ENCODE data around the gene SCYGR3. TPM values are rescaled to one million over a fixed set of nuclear protein-coding genes. Genes with fewer than 3 reads are reported as not detected.

SCYGR3 gene
- total RNA-seq, 4 donors from 2014 or later = not detected

GRCh38 chr2:227578642-227579041 lies 36.0 kb downstream of the SCYGR3 start:
- Histone ChIP-seq H3K27me3 (peaks cover 0 to 7% (median 0%) of the 10 kb centered on the region in 4 donors), H3K9me3 (peaks cover 0 to 19% (median 13%) of the 10 kb centered on the region in 4 donors), H3K27ac (replicated peaks in 1 of 4) (no peak overlapping the region), H3K36me3 (no peaks in the 10 kb centered on the region), H3K4me1 (no peaks in the 10 kb centered on the region), H3K4me3 (no peak overlapping the region)
- TF ChIP-seq POLR2AphosphoS5 (IDR thresholded peaks at IDR 0.05) = no peak
- TF ChIP-seq EP300 (IDR thresholded peaks at IDR 0.05) = no peak
- TF ChIP-seq CTCF (IDR thresholded peaks at IDR 0.05) = no peak
- no peak for TF ChIP-seq POLR2A (IDR thresholded peaks at IDR 0.05; ENCODE audit: low read depth)
- intact Hi-C loops (cut with DNase I) = no loop called here
- DNase-seq (ENCODE audit: extremely low spot score) = no peak
- 83% methylated on average over 2 of the region's 2 CpGs for WGBS

GRCh38 chr2:227577555-227577954 lies 37.1 kb downstream of the SCYGR3 start:
- Histone ChIP-seq H3K4me1 (no peaks in the 10 kb centered on the region), H3K27ac (replicated peaks in 1 of 4) (no peak overlapping the region), H3K4me3 (no peak overlapping the region), H3K36me3 (no peaks in the 10 kb centered on the region), H3K27me3 (peaks cover 0 to 2% (median 0%) of the 10 kb centered on the region in 4 donors), H3K9me3 (peaks cover 0 to 9% (median 4%) of the 10 kb centered on the region in 4 donors)
- no peak for TF ChIP-seq EP300 (IDR thresholded peaks at IDR 0.05)
- no peak for TF ChIP-seq POLR2AphosphoS5 (IDR thresholded peaks at IDR 0.05)
- no peak for TF ChIP-seq POLR2A (IDR thresholded peaks at IDR 0.05; ENCODE audit: low read depth)
- TF ChIP-seq CTCF (IDR thresholded peaks at IDR 0.05) = no peak
- intact Hi-C loops (cut with DNase I) = no loop called here
- no peak for DNase-seq (ENCODE audit: extremely low spot score)
- WGBS = 40% methylated on average over 2 of the region's 2 CpGs

- TF ChIP-seq CTCF (IDR thresholded peaks at IDR 0.05) = no peak
- no peak for TF ChIP-seq POLR2AphosphoS5 (IDR thresholded peaks at IDR 0.05)
- no peak for TF ChIP-seq POLR2A (IDR thresholded peaks at IDR 0.05; ENCODE audit: low read depth)
- no peak for TF ChIP-seq EP300 (IDR thresholded peaks at IDR 0.05)
- Histone ChIP-seq H3K4me1 (no peaks in the 10 kb centered on the region), H3K4me3 (no peak overlapping the region), H3K9me3 (peaks cover 0 to 2% (median 0%) of the 10 kb centered on the region in 4 donors), H3K36me3 (no peaks in the 10 kb centered on the region), H3K27ac (replicated peaks in 1 of 4) (no peak overlapping the region), H3K27me3 (peaks cover 0 to 2% (median 0%) of the 10 kb centered on the region in 4 donors)
- no peak for DNase-seq (ENCODE audit: extremely low spot score)
- 77% methylated on average over 2 of the region's 2 CpGs for WGBS
- intact Hi-C loops (cut with DNase I) = no loop called here
Measured at GRCh38 chr2:227576812-227577211, 37.8 kb downstream of the SCYGR3 start.

GRCh38 chr2:227576110-227576509 lies 38.5 kb downstream of the SCYGR3 start:
- no peak for DNase-seq (ENCODE audit: extremely low spot score)
- Histone ChIP-seq H3K27ac (replicated peaks in 1 of 4) (no peak overlapping the region), H3K4me3 (no peak overlapping the region), H3K4me1 (no peaks in the 10 kb centered on the region), H3K27me3 (peaks cover 0 to 2% (median 0%) of the 10 kb centered on the region in 4 donors), H3K9me3 (no peaks in the 10 kb centered on the region), H3K36me3 (no peaks in the 10 kb centered on the region)
- no peak for TF ChIP-seq EP300 (IDR thresholded peaks at IDR 0.05)
- no peak for TF ChIP-seq CTCF (IDR thresholded peaks at IDR 0.05)
- no peak for TF ChIP-seq POLR2AphosphoS5 (IDR thresholded peaks at IDR 0.05)
- TF ChIP-seq POLR2A (IDR thresholded peaks at IDR 0.05; ENCODE audit: low read depth) = no peak
- intact Hi-C loops (cut with DNase I) = no loop called here

GRCh38 chr2:227570615-227571014 lies 44.0 kb downstream of the SCYGR3 start:
- Histone ChIP-seq H3K4me1 (no peaks in the 10 kb centered on the region), H3K27ac (replicated peaks in 1 of 4) (no peak overlapping the region), H3K27me3 (no peaks in the 10 kb centered on the region), H3K36me3 (peaks cover 0 to 3% (median 0%) of the 10 kb centered on the region in 4 donors), H3K9me3 (no peaks in the 10 kb centered on the region), H3K4me3 (no peak overlapping the region)
- WGBS = 62% methylated on average over 1 of the region's 1 CpG
- intact Hi-C loops (cut with DNase I) = no loop called here
- no peak for TF ChIP-seq EP300 (IDR thresholded peaks at IDR 0.05)
- DNase-seq (ENCODE audit: extremely low spot score) = no peak
